Measurements from ENCODE around the gene KRT80.

The KRT80 gene

DNA sequence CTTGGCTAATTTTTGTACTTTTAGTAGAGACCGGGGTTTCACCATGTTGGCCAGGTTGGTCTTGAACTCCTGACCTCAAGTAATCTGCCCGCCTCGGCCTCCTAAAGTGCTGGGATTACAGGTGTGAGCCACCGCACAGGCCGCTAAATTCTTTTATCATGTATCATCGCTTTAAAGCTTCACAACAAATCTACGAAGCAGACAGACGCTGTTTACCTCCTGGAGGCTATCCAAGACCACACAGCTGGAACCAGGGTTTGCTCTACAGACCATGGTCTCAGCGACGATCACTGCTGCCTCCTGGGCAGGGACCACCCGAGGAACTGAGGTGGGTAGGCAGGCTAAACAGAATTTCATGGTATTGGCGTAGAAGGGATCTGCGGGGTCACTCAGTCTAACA lies 27.2 kb downstream of the KRT80 start:
- peak overlapping the region; percentile 31; the same call in 1 of the 2 replicates for H3K27ac ChIP-seq
- TF ChIP-seq, protein P1, sequence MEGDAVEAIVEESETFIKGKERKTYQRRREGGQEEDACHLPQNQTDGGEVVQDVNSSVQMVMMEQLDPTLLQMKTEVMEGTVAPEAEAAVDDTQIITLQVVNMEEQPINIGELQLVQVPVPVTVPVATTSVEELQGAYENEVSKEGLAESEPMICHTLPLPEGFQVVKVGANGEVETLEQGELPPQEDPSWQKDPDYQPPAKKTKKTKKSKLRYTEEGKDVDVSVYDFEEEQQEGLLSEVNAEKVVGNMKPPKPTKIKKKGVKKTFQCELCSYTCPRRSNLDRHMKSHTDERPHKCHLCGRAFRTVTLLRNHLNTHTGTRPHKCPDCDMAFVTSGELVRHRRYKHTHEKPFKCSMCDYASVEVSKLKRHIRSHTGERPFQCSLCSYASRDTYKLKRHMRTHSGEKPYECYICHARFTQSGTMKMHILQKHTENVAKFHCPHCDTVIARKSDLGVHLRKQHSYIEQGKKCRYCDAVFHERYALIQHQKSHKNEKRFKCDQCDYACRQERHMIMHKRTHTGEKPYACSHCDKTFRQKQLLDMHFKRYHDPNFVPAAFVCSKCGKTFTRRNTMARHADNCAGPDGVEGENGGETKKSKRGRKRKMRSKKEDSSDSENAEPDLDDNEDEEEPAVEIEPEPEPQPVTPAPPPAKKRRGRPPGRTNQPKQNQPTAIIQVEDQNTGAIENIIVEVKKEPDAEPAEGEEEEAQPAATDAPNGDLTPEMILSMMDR (conservative IDR thresholded peaks at IDR 0.05) = no peak

DNA sequence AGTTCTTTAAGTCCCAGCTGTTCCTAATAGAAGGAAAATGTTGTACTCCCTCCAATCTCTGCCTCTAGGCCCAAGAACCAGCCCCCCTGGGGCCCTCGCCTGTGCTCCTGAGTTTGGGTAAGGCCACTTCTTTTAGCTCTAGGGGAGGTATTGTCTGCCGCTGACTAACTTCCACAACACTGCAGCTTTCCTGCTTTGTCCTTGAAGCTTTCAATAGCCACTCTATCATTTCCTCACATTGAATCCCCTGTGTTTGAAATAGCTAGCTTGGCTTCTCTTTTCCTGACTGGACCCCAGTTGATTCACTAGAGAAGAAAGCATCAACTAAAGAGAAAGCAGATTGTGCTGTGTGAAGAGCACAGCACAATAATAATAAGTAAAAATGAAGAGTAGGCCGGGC lies 28.8 kb downstream of the KRT80 start:
- TF ChIP-seq, protein P1 (conservative IDR thresholded peaks at IDR 0.05) = no peak
- H3K27ac ChIP-seq = no peak overlapping the region

DNA sequence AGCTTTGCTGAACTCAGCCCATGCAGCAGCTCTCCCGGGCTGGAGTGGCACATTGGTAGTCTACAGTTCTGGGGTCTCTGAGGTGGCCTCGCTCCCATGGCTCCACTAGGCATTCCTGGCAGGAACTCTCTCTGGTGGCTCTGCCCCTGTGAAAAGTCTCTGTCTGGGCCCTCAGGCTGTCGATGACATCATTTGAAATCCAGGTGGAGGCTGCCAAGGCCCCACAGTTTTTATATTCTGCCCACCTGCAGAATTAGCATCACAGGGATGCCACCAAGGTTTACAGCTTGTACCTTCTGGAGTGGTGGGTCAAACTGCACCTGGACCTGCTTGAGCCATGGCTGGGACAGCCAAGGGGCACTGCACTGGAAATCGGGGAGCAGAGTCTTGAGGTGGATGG lies 31.6 kb downstream of the KRT80 start:
- TF ChIP-seq, protein P1 (conservative IDR thresholded peaks at IDR 0.05) = no peak
- H3K27ac ChIP-seq = no peak overlapping the region

- TF ChIP-seq, protein P1 (conservative IDR thresholded peaks at IDR 0.05) = no peak
- H3K27ac ChIP-seq = no peak overlapping the region
Observed at GRCh38 chr12:52157566-52158150, 34.2 kb downstream of the KRT80 start.

GRCh38 chr12:52156757-52157565 lies 34.9 kb downstream of the KRT80 start:
- H3K27ac ChIP-seq = no peak overlapping the region
- TF ChIP-seq, protein P1 (conservative IDR thresholded peaks at IDR 0.05) = peak; percentile 96

GRCh38 chr12:52156311-52156710 lies 35.5 kb downstream of the KRT80 start:
- TF ChIP-seq, protein P1 (conservative IDR thresholded peaks at IDR 0.05) = no peak
- H3K27ac ChIP-seq = no peak overlapping the region

- TF ChIP-seq, protein P1 (conservative IDR thresholded peaks at IDR 0.05) = no peak
- no peak overlapping the region for H3K27ac ChIP-seq
Observed at GRCh38 chr12:52155048-52155868, 36.6 kb downstream of the KRT80 start.

Data from VCaP (cell line).